Stimulated activated CD4-positive, alpha-beta T cell treated with anti-CD3 and anti-CD28 coated beads, Interleukin-1b, Interleukin-23, amount 100 ng/mL, for 4 hours (primary cell): ENCODE measurements around the gene MCOLN1.

Source experiments
- DNase-seq, 2 donors: peaks; one replicate each; pipeline ENCODE4 v3.0.0-alpha.2; 2020; ENCODE audit warnings: low read depth in 2 of 2

The MCOLN1 gene

GRCh38 chr19:7542556-7543348 lies 20.3 kb downstream of the MCOLN1 start:
- no peak for DNase-seq

DNA sequence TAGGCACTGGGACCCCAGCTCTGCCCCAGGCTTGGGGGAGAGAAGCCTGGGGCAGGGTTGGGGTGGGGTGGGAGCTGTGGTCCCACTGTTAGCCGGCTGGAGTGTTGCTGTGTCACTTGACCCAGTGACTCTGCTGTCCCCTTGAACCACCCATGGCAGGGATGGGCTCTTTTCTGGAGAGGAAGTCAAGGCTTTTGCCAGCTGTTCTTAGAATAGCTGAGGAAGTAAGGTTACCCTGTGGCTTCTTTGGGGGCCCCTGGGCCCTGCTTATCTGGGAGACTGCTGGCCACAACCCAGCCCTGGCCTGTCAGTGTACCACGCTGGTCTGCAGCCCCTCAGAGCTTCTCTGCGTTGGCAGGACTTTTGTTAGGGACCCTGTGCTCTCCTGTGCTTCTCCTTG lies 22.2 kb downstream of the MCOLN1 start:
- no peak for DNase-seq

- DNase-seq, result no peak
These were observed 22.9 kb downstream of the MCOLN1 start for GRCh38 chr19:7545300-7545699.

GRCh38 chr19:7545904-7546303 lies 23.5 kb downstream of the MCOLN1 start:
- no peak for DNase-seq

- DNase-seq, result no peak
These were observed 24.7 kb downstream of the MCOLN1 start for GRCh38 chr19:7547159-7547558.

DNA sequence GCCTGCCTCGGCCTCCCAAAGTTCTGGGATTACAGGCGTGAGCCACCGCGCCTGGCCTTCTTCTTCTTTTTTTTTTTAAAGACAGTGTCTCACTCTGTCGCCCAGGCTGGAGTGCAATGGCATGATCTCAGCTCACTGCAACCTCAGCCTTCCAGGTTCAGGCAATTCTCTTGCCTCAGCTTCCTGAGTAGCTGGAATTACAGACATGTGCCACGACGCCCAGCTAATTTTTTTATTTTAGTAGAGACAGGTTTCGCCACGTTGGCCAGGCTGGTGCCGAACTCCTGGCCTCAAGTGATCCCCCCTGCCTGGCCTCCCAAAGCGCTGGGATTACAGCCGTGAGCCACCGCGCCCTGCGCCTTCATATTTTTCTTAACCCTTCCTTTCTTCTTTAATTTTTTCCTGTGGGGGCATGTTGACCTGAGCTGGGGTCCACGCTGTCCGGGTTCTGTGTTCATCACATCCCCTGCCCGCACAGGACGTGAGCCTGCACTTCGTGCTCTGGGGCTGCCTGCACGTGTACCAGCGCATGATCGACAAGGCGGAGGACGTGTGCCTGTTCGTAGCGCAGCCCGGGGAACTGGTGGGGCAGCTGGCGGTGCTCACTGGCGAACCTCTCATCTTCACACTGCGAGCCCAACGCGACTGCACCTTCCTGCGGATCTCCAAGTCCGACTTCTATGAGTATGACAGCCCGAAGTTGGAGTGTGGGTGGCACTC lies 27.2 kb downstream of the MCOLN1 start:
- DNase-seq, result no peak

GRCh38 chr19:7550169-7550770 lies 27.8 kb downstream of the MCOLN1 start:
- DNase-seq, result no peak

DNA sequence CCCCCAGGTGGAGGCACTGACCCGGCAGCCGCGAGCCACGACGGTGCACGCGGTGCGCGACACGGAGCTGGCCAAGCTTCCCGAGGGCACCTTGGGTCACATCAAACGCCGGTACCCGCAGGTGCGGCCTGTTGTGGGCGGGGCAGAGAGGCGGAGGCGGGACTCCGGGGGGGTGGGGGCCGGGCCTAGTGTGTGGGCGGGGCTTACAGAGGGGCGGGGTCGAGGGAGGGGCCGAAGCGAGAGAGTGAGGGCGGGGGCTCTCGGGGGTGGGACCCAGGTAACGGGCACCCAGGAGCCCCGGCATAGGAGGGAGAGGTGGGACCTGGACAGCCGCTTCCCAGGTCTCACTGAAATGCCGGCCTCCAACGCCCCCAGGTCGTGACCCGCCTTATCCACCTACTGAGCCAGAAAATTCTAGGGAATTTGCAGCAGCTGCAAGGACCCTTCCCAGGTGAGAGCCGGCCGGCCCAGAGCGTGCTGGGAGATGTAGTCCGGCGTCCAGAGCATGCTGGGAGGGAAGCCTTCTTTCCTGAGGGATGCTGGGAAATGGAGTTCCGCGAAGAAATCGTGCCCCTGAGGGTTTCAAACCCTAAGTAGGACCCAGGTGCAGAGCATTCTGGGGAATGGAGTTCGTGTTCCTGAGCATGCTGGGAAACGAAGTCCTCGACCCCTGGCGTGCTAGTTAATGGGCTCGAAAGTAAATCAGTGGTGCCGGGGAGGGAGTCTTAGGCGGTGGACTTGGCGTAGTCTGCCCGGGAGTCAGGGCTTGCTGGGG lies 28.8 kb downstream of the MCOLN1 start:
- no peak for DNase-seq

DNA sequence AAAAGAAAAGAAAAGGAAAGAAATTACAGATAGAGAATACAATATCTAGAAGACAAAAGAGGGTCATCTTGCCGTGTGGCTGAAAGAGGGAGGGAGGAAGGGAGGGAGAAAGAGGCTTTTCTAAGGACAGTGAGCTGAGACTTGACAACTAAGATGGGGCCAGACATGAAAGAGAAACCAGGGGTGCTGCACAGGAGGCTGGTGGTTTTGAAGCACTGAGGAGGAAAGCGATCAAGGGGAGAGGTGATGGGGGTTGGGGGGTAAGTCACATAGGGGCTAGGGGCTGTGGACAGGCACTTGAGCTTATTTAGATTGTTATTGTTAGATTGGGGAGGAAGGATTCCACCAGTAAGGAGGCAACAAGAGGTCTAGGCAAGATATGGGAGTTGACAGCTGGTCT lies 30.4 kb downstream of the MCOLN1 start:
- no peak for DNase-seq

GRCh38 chr19:7554565-7554964 lies 32.1 kb downstream of the MCOLN1 start:
- DNase-seq, result no peak

DNA sequence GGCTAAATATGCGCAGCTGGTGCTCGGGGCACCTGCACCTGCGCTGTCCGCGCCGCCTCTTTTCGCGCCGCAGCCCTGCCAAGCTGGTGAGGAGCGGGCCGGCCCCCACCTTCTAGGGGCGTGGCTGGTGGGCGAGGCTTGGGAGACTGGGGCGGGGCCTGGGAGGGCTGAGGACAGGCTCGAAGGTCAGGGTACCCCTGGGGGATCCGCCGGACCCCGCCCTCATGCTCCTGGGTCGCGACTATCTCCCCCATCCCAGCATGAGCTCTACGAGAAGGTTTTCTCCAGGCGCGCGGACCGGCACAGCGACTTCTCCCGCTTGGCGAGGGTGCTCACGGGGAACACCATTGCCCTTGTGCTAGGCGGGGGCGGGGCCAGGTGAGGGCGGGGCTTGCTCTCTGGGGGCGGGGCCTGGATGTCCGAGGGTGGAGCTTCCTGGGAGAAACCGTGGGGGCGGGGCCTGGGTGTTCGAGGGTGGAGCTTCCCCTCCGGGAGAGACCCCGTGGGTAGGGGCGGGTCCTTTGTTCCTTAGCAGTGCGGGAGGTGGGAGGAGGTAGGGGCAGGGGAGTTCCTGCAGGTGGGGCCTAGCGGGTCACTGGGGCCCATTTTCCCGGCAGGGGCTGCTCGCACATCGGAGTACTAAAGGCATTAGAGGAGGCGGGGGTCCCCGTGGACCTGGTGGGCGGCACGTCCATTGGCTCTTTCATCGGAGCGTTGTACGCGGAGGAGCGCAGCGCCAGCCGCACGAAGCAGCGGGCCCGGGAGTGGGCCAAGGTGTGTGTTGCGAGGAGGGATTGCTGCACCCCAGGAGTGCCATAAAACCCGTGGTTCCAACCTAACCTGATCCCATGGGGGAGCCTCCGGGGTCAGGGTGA lies 32.8 kb downstream of the MCOLN1 start:
- no peak for DNase-seq

DNA sequence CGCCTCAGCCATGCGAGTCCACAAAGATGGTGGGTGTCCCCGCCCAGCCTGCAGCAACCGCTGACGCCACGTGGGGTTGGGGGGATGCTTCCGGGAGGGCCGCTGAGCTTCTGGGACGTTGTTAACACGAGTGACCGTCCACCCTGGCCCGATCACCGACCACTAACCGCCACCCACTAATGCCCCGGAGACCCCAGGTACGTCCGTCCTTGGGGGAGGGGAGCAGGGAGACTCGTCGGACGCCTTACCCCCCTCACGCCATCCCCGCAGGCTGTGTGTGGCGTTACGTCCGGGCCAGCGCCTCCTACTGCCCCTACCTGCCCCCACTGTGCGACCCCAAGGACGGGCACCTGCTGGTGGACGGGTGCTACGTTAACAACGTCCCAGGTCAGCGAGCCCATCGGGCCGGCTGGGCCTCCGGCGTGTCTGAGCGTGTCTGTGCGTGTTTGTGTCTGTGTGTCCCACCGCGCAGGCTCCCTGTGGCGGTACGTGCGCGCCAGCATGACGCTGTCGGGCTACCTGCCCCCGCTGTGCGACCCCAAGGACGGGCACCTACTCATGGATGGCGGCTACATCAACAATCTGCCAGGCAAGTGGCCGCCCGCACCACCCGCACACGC lies 34.4 kb downstream of the MCOLN1 start:
- no peak for DNase-seq

DNA sequence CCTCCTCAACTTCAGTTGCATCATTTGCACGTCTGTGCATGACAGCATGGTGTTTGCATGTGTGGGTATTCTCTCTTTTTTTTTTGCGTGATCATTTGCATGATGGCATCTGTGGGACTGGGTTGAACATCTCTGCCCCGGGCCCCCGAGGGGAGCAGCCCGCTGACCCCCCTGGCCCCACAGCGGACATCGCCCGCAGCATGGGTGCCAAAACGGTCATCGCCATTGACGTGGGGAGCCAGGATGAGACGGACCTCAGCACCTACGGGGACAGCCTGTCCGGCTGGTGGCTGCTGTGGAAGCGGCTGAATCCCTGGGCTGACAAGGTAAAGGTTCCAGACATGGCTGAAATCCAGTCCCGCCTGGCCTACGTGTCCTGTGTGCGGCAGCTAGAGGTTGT lies 36.2 kb downstream of the MCOLN1 start:
- no peak for DNase-seq

- no peak for DNase-seq
These were observed 36.7 kb downstream of the MCOLN1 start for GRCh38 chr19:7559102-7559501.

DNA sequence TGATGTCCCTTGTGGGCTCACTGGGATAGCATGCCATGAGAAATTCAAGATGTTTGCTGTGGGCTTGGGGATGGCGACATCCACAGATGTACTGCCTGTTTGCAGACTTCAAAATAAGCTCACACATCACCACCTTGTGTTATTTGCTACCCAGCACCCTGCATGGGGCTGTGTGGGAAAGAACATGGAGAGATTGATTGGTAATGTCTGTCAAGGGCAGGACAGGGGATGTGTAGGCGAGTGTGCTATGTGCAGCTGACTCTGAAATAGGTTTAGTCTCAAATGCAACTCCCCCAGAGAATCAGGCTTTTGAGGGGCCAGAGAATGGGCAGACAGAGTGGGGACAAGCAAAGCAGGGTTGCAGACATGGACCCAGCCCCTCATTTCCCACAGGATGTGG lies 37.8 kb downstream of the MCOLN1 start:
- no peak for DNase-seq

- no peak for DNase-seq
These were observed 38.9 kb downstream of the MCOLN1 start for GRCh38 chr19:7561325-7561724.

- DNase-seq, result no peak
These were observed 40.4 kb downstream of the MCOLN1 start for GRCh38 chr19:7562646-7563393.

GRCh38 chr19:7564866-7565265 lies 42.4 kb downstream of the MCOLN1 start:
- no peak for DNase-seq

GRCh38 chr19:7565332-7565731 lies 42.9 kb downstream of the MCOLN1 start:
- DNase-seq, result no peak

- DNase-seq, result no peak
These were observed 48.3 kb downstream of the MCOLN1 start for GRCh38 chr19:7570761-7571160.
